KMS-11 (cell line): ENCODE data around the gene LRRK1.
A peak's percentile ranks its signal among the peaks of the same experiment; 100 is the strongest.

Source experiments
- H2AFZ ChIP-seq: fragments of 200-600 bp; sonication (generic); 2 replicates; pipeline ENCODE4 v1.6.1; 2016; ENCODE audit warnings: antibody characterized with exemption, mixed run types, low read depth
- H3K27ac ChIP-seq: fragments of 200-600 bp; sonication (generic); 2 replicates; pipeline ENCODE4 v1.6.1; 2016; ENCODE audit warnings: mild to moderate bottlenecking, mixed run types
- H3K27me3 ChIP-seq: fragments of 200-600 bp; sonication (generic); 2 replicates; pipeline ENCODE4 v1.6.1; 2017; ENCODE audit warnings: mild to moderate bottlenecking, low read depth, mixed run types, moderate library complexity; ENCODE audit not compliant: insufficient read depth
- H3K36me3 ChIP-seq: fragments of 200-600 bp; sonication (generic); 2 replicates; pipeline ENCODE4 v1.6.1; 2017; ENCODE audit warnings: mild to moderate bottlenecking, mixed run types; ENCODE audit not compliant: insufficient read depth
- H3K4me1 ChIP-seq: fragments of 200-600 bp; sonication (generic); 2 replicates; pipeline ENCODE4 v1.6.1; 2016; ENCODE audit warnings: mild to moderate bottlenecking, low read depth, mixed run types; ENCODE audit not compliant: poor library complexity, severe bottlenecking
- H3K4me2 ChIP-seq: fragments of 200-600 bp; sonication (generic); 2 replicates; pipeline ENCODE4 v1.7.0; 2016; ENCODE audit warnings: mild to moderate bottlenecking, mixed run types
- H3K4me3 ChIP-seq: fragments of 200-600 bp; sonication (generic); IDR thresholded peaks from 2 replicates; pipeline ENCODE4 v1.6.1; 2017; ENCODE audit warnings: low read depth, low read length, mixed read lengths; ENCODE audit not compliant: insufficient read depth
- H3K79me2 ChIP-seq: fragments of 200-600 bp; sonication (generic); 2 replicates; pipeline ENCODE4 v1.6.1; 2016; ENCODE audit warnings: low read depth, mixed run types; ENCODE audit not compliant: insufficient read depth
- H3K9ac ChIP-seq: fragments of 200-600 bp; sonication (generic); 2 replicates; pipeline ENCODE4 v1.6.1; 2016; ENCODE audit warnings: mild to moderate bottlenecking, mixed run types
- H4K20me1 ChIP-seq: fragments of 200-600 bp; sonication (generic); 2 replicates; pipeline ENCODE4 v1.6.1; 2016; ENCODE audit warnings: mild to moderate bottlenecking, mixed run types; ENCODE audit not compliant: insufficient read depth
- TF ChIP-seq, protein P1 (sequence below): fragments of 200-600 bp; sonication (generic); conservative IDR thresholded peaks from 2 replicates; pipeline ENCODE4 v1.6.1; 2017; ENCODE audit warnings: low read depth, mild to moderate bottlenecking, antibody characterized with exemption, low read length, moderate library complexity, mixed read lengths

LRRK1 gene

DNA sequence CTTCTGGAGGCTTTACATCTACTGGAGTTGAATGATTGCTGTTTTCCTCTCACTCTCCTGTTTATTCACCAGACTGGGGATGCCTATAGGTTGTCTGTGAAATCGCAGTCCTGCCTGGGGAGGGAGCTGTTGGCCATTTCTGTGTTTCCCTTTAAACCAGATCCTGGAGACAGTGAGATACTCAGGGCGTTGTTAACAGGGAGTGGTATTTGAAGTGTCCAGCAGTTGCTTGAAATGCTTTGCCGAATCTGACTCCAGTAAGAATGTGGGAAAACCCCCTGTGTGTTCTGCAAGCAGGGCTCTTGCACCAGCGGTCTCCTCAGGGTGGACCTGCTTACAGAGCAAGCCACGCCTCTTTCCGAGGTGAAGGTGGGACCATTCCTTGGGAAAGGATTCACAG is 4.3 kb upstream of the LRRK1 start:
- Histone ChIP-seq H3K36me3 (no peaks in the 10 kb centered on the region), H3K79me2 (no peaks in the 10 kb centered on the region), H3K9ac (no peak overlapping the region), H3K4me1 (no peaks in the 10 kb centered on the region), H3K27me3 (peaks cover 12% of the 10 kb centered on the region), H3K4me3 (no peak overlapping the region), H4K20me1 (no peaks in the 10 kb centered on the region), H3K27ac (no peak overlapping the region), H2AFZ (no peak overlapping the region), H3K4me2 (no peak overlapping the region)
- TF ChIP-seq, protein P1, sequence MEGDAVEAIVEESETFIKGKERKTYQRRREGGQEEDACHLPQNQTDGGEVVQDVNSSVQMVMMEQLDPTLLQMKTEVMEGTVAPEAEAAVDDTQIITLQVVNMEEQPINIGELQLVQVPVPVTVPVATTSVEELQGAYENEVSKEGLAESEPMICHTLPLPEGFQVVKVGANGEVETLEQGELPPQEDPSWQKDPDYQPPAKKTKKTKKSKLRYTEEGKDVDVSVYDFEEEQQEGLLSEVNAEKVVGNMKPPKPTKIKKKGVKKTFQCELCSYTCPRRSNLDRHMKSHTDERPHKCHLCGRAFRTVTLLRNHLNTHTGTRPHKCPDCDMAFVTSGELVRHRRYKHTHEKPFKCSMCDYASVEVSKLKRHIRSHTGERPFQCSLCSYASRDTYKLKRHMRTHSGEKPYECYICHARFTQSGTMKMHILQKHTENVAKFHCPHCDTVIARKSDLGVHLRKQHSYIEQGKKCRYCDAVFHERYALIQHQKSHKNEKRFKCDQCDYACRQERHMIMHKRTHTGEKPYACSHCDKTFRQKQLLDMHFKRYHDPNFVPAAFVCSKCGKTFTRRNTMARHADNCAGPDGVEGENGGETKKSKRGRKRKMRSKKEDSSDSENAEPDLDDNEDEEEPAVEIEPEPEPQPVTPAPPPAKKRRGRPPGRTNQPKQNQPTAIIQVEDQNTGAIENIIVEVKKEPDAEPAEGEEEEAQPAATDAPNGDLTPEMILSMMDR = no peak

DNA sequence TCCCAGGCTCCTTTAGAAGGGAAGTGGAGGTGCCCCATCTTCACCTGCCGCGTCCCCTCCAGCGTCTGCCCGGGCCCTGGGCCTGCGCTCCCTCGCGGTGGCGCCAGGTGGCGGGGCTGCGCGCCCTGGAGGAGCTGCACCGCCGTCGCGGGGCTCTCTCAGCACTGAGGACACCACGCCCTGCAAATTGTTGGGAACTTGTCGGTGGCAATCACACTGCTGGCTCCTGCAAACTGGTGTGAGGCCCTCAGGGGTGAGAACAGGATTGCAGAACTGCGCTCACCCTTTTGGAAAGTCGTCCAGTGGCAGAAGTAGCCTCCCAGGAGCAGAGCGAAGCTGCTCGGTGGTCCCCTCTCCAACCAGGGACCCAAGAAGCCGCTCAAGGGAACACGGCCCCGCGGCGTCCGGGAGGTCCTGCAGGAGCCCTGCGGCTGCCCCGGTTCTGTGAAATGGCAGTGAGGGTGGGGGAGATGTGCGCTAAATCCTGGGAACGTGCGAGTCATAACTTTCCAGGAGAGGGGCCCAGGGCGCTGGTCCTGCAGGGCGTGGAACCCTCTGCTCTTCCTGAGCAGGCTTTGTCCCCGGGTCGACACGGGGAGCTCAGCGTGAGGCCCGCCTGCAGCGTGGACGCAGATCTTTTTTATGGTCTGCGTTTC is 995 bp upstream of the LRRK1 start:
- Histone ChIP-seq H3K4me1 (no peaks in the 10 kb centered on the region), H4K20me1 (no peaks in the 10 kb centered on the region), H3K36me3 (no peaks in the 10 kb centered on the region), H3K27me3 (peaks cover 22% of the 10 kb centered on the region), H3K4me2 (peak overlapping the region; percentile 44; the same call in 1 of the 2 replicates), H3K27ac (no peak overlapping the region), H3K4me3 (no peak overlapping the region), H3K9ac (no peak overlapping the region), H3K79me2 (no peaks in the 10 kb centered on the region), H2AFZ (peak overlapping the region; percentile 66)
- TF ChIP-seq, protein P1 = peak; percentile 81

DNA sequence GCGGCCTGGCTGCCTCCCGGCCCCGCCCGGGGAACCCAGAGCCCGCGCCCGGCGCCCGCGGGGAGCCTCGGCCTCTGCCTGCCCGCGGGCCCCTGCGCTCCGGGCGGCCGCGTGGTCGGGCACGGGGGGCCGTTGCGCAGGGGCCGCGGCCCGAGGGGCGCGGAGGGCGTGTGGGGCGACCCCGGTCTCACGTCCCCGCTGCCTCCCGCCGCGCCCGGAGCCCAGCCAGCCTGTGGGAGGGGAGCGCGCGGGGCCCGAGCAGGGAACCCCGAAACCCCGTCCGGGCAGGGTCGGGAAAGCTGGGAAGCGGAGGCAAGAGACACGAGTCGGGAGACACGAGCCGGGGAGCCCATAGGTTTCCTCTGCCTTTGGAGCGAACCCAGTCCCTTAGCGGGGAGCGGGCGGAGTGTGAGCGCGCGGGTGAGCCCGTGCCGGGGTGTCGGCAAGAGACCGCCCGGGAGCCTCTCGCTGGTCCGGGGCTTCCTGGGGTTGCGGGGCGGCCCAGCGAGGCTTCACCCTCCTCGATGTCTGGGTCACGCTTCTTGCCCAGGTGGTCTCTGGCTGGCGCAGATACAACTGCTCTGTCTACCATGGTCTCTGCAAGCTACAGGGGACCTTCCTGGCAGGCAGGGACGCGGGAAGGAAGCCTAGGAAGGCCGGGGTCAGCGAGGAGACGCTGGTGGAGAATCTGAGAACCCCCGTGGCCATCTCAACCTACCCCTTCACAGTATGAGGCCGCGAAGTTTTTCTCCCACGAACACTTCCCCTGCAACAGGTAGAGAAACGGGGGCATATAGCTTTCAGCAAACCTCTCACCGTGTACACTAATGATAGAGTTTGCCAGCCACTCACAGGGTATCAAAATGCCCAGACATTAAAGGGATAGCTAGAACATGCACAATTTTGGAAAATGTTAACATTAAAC is 586 bp downstream of the LRRK1 start:
- peak overlapping the region; percentile 9; the same call in 1 of the 2 replicates for H3K4me2 ChIP-seq
- H2AFZ ChIP-seq = peak overlapping the region; percentile 26; the same call in 1 of the 2 replicates
- no peak overlapping the region for H3K4me3 ChIP-seq
- no peak overlapping the region for H3K27ac ChIP-seq
- H3K27me3 ChIP-seq = peaks cover 22% of the 10 kb centered on the region
- no peak overlapping the region for H3K9ac ChIP-seq
- no peaks in the 10 kb centered on the region for H4K20me1 ChIP-seq
- H3K4me1 ChIP-seq = no peaks in the 10 kb centered on the region
- TF ChIP-seq, protein P1 = no peak
- no peaks in the 10 kb centered on the region for H3K79me2 ChIP-seq
- no peaks in the 10 kb centered on the region for H3K36me3 ChIP-seq

DNA sequence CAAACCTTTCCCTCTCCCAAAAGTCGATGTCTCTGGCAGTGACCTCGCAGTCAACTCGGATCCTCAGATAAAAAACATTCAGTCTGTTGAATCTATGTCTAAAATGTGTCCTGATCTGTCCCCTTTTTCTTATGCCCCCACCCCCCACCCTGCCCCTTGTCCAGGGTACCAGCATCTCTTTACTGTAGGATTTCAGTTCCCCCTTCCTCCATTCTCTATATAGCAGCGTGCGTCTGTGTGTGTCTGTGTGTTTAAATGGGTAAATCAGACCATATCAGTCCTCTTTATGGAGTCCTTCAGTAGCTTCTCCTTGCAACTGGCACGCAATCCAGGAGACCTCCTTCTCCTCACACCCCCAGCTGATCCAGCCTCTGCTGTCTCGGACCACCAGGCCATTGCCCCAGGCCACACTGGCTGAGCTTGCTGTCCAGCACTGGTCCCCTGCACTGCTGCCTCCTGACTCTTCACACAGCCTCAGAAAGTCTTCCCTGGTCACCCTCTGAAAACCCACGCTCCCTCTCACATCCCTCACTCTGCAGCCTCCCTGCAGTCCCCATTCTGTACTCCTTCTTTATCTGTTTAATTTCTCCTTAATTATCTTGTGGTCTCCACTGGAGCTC is 1.5 kb downstream of the LRRK1 start:
- no peaks in the 10 kb centered on the region for H3K36me3 ChIP-seq
- TF ChIP-seq, protein P1 = no peak
- H3K27ac ChIP-seq = no peak overlapping the region
- H3K9ac ChIP-seq = no peak overlapping the region
- no peak overlapping the region for H3K4me3 ChIP-seq
- peaks cover 22% of the 10 kb centered on the region for H3K27me3 ChIP-seq
- no peaks in the 10 kb centered on the region for H4K20me1 ChIP-seq
- no peak overlapping the region for H3K4me2 ChIP-seq
- no peaks in the 10 kb centered on the region for H3K79me2 ChIP-seq
- H2AFZ ChIP-seq = no peak overlapping the region
- no peaks in the 10 kb centered on the region for H3K4me1 ChIP-seq
